ENCODE data around the gene PELI2.

Gene PELI2

GRCh38 chr14:56211844-56212243 lies 93.6 kb downstream of the PELI2 start (continued):
- no peak for TF ChIP-seq GFI1B (tag by site-specific recombination; IDR thresholded peaks at IDR 0.05)
- no peak for TF ChIP-seq REPIN1 (tag by site-specific recombination; IDR thresholded peaks at IDR 0.05; ENCODE audit: low read depth)
- TF ChIP-seq ZFHX2 (tag by site-specific recombination; conservative IDR thresholded peaks at IDR 0.05), result no peak

GRCh38 chr14:56212521-56212920 lies 94.3 kb downstream of the PELI2 start:
- H3K4me3 ChIP-seq (ENCODE audit: low read depth, low read length), result no peak overlapping the region
- no peaks in the 10 kb centered on the region for H3K36me3 ChIP-seq (ENCODE audit: control insufficient read depth in 2 of 2, insufficient read depth in 1 of 2, low read length in 2 of 2)
- H3K9me3 ChIP-seq (ENCODE audit: control insufficient read depth, insufficient read depth, low read depth, low read length), result no peaks in the 10 kb centered on the region
- H3K4me1 ChIP-seq (ENCODE audit: control insufficient read depth, insufficient read depth, low read length), result peaks cover 13% of the 10 kb centered on the region
- no peak overlapping the region for H3K27ac ChIP-seq (ENCODE audit: extremely low read depth, low read depth, low read length)
- CTCF ChIA-PET, result no interaction called here
- POLR2A ChIA-PET, result no interaction called here
- no peak for TF ChIP-seq ZNF184 (tag by site-specific recombination; IDR thresholded peaks at IDR 0.05)
- no peak for TF ChIP-seq ZNF433 (tag by site-specific recombination; IDR thresholded peaks at IDR 0.05; ENCODE audit: low read depth)
- TF ChIP-seq TRIM28 (IDR thresholded peaks at IDR 0.05; ENCODE audit: borderline replicate concordance, low read length), result no peak
- no peak for TF ChIP-seq ZNF561 (tag by site-specific recombination; IDR thresholded peaks at IDR 0.05; ENCODE audit: borderline replicate concordance)
- no peak for TF ChIP-seq ZSCAN18 (tag by site-specific recombination; IDR thresholded peaks at IDR 0.05)
- no peak for TF ChIP-seq ZBTB48 (tag by site-specific recombination; IDR thresholded peaks at IDR 0.05)
- TF ChIP-seq ELK4 (IDR thresholded peaks at IDR 0.05; ENCODE audit: borderline replicate concordance, low read depth, low read length), result no peak
- TF ChIP-seq ZNF513 (tag by site-specific recombination; IDR thresholded peaks at IDR 0.05), result no peak
- no peak for TF ChIP-seq ZNF626 (tag by site-specific recombination; IDR thresholded peaks at IDR 0.05)
- TF ChIP-seq ZNF548 (tag by site-specific recombination; IDR thresholded peaks at IDR 0.05), result no peak

GRCh38 chr14:56213306-56213705 lies 95.1 kb downstream of the PELI2 start:
- H3K4me1 ChIP-seq (ENCODE audit: control insufficient read depth, insufficient read depth, low read length), result peaks cover 11% of the 10 kb centered on the region
- ChIA-PET CTCF (no interaction called here), POLR2A (no interaction called here)
- H3K27ac ChIP-seq (ENCODE audit: extremely low read depth, low read depth, low read length), result no peak overlapping the region
- no peaks in the 10 kb centered on the region for H3K36me3 ChIP-seq (ENCODE audit: control insufficient read depth in 2 of 2, insufficient read depth in 1 of 2, low read length in 2 of 2)
- no peaks in the 10 kb centered on the region for H3K9me3 ChIP-seq (ENCODE audit: control insufficient read depth, insufficient read depth, low read depth, low read length)
- no peak overlapping the region for H3K4me3 ChIP-seq (ENCODE audit: low read depth, low read length)
- TF ChIP-seq ZNF571 (tag by site-specific recombination; IDR thresholded peaks at IDR 0.05) (no peak), ZNF302 (tag by site-specific recombination; IDR thresholded peaks at IDR 0.05; ENCODE audit: low read depth) (no peak), GLI4 (tag by site-specific recombination; IDR thresholded peaks at IDR 0.05) (no peak), PRDM2 (tag by site-specific recombination; IDR thresholded peaks at IDR 0.05; ENCODE audit: borderline replicate concordance) (no peak), ZNF157 (tag by site-specific recombination; IDR thresholded peaks at IDR 0.05) (no peak), ZSCAN4 (tag by site-specific recombination; IDR thresholded peaks at IDR 0.05) (no peak), PBX3 (CRISPR knock-in tag; IDR thresholded peaks at IDR 0.05) (no peak), ZNF561 (tag by site-specific recombination; IDR thresholded peaks at IDR 0.05; ENCODE audit: borderline replicate concordance) (no peak), ZSCAN18 (tag by site-specific recombination; IDR thresholded peaks at IDR 0.05) (no peak)
